ENCODE measurements around the gene STXBP1. TPM values are rescaled to one million over a fixed set of nuclear protein-coding genes. Genes with fewer than 3 reads are reported as not detected.

The STXBP1 gene
- total and polyA plus RNA-seq, 2 of the 8 experiments (the other 6 are each of a cell fraction or from before 2014, with no cell fraction given) = 11.5 to 60.9 TPM

DNA sequence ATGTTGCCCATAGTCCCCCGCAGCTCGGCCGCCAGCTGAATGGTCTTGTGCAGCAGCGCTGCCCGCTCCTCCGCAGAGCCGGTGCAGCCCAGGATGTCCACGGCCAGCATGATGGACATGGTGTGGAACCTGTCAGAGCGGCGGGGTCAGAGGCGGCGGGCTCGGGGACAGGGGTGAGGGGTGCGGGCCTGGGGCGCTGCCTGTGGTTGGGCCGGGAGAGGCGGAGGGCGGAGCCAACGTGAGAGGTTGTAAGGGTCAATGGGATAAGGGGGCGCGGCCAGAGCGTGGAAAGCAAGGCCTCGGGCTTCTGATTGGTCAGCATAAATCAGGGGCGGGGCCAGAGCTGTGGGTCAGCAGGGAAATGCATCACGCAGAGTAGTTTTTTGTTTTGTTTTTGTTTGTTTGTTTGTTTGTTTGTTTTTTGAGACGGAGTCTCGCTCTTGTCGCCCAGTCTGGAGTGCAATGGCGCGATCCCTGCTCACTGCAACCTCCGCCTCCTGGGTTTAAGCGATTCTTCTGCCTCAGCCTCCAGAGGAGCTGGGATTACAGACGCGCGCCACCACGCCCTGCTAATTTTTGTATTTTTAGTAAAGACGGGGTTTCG, 129.9 kb downstream of the STXBP1 start:
- POLR2A ChIA-PET (ENCODE audit: partially characterized antibody) = interaction anchor here (0.7 to 2.0 kb wide), 10 partner anchors 13 to 291 kb away, joined by 3 to 6 read pairs (median 4); partner anchors contain the start of genes CDK9, LRSAM1 and RPL12

More for the DNA sequence above, 129.9 kb downstream of the STXBP1 start:
- Histone ChIP-seq H2BK120ac (replicated peaks; ENCODE audit: low read depth, low read length) (no peak overlapping the region), H3K79me2 (ENCODE audit: control insufficient read depth in 1 of 2, insufficient read depth in 2 of 2, low read length in 2 of 2) (no peaks in the 10 kb centered on the region), H4K91ac (replicated peaks; ENCODE audit: insufficient read length, low read length) (no peak overlapping the region), H3K18ac (ENCODE audit: extremely low read depth, low read length) (no peak overlapping the region), H2BK5ac (ENCODE audit: low read depth, low read length) (no peak overlapping the region; the same call in 1 of the 2 replicates), H3K4me1 (replicated peaks in 1 of 4; ENCODE audit: control insufficient read depth in 3 of 4, insufficient read depth in 4 of 4, low read length in 3 of 4) (no peaks in the 10 kb centered on the region; a peak in 2 of 7 replicates), H3K14ac (ENCODE audit: insufficient read length) (no peak overlapping the region), H3K27ac (ENCODE audit: low read depth, low read length) (no peak overlapping the region), H3K27me3 (replicated peaks in 1 of 4; ENCODE audit: control insufficient read depth in 3 of 4, extremely low read depth in 1 of 4, insufficient read depth in 3 of 4, low read length in 3 of 4) (no peaks in the 10 kb centered on the region), H3K9me3 (ENCODE audit: insufficient read depth in 2 of 2, low read depth in 1 of 2, low read length in 1 of 2) (no peaks in the 10 kb centered on the region), H2BK15ac (ENCODE audit: low read length) (no peak overlapping the region), H4K5ac (ENCODE audit: insufficient read length, low read depth, low read length) (no peak overlapping the region), H3K79me1 (ENCODE audit: low read depth, low read length) (no peaks in the 10 kb centered on the region), H2BK20ac (ENCODE audit: low read length) (no peak overlapping the region), H3K9ac (replicated peaks in 1 of 4; ENCODE audit: extremely low read depth in 1 of 4, low read depth in 3 of 4, low read length in 3 of 4) (no peak overlapping the region), H3K4ac (replicated peaks; ENCODE audit: insufficient read length, low read depth, low read length) (no peak overlapping the region), H3K23ac (ENCODE audit: insufficient read length) (no peak overlapping the region), H4K8ac (ENCODE audit: extremely low read depth, insufficient read depth, low read length) (no peak overlapping the region), H2AK5ac (ENCODE audit: low read depth, low read length) (no peak overlapping the region), H3K56ac (replicated peaks; ENCODE audit: insufficient read length, low read depth, low read length) (no peak overlapping the region), H3K36me3 (ENCODE audit: control insufficient read depth in 2 of 4, insufficient read depth in 4 of 4, low read length in 3 of 4) (no peaks in the 10 kb centered on the region), H2AFZ (ENCODE audit: low read length) (no peak overlapping the region), H4K20me1 (replicated peaks in 1 of 2; ENCODE audit: control insufficient read depth in 1 of 2, insufficient read depth in 2 of 2, low read length in 2 of 2) (peaks cover 0 to 5% of the 10 kb centered on the region in 2 experiments), H3K4me2 (ENCODE audit: insufficient read depth in 1 of 2, low read depth in 2 of 2, low read length in 2 of 2) (peak overlapping the region; percentile 87 to 92), H2BK12ac (ENCODE audit: low read depth, low read length) (no peak overlapping the region), H3K4me3 (ENCODE audit: extremely low read depth in 1 of 4, insufficient read depth in 2 of 4, low read depth in 3 of 4, low read length in 4 of 4) (peak overlapping the region; percentile 32 to 67 (median 47)), H3K23me2 (ENCODE audit: low read depth, low read length) (peaks cover 7% of the 10 kb centered on the region; the same call in 1 of the 2 replicates)
- FAIRE-seq = peak; percentile 7
- WGBS, 2 experiments (ENCODE audit: extremely low coverage in 1 of 2, insufficient coverage in 1 of 2, insufficient read length in 1 of 2, insufficient replicate concordance in 2 of 2, low coverage in 1 of 2, low lambda C conversion rate in 2 of 2, missing lambda C conversion rate in 1 of 2) = 6% methylated on average over 31 of the region's 38 CpGs; no CpG with 5 or more reads in 1 of the 2 experiments
- CTCF ChIA-PET (ENCODE audit: partially characterized antibody) = interaction anchor here (0.5 to 7.3 kb wide), 10 partner anchors 7 to 1441 kb away, joined by 3 to 37 read pairs (median 4); partner anchors contain the start of genes CDK9 and TOR2A
- peak in 1 of 2 experiments; percentile 10; a peak in 1 of 4 replicates for TF ChIP-seq SIN3A (conservative IDR thresholded peaks at IDR 0.05 in 1 of 2, IDR thresholded peaks at IDR 0.05 in 1 of 2; ENCODE audit: low read depth in 1 of 2, low read length in 2 of 2)
- no peak for TF ChIP-seq SP2 (IDR thresholded peaks at IDR 0.05; ENCODE audit: low read length)
- TF ChIP-seq KDM4A (IDR thresholded peaks at IDR 0.05; ENCODE audit: low read depth, low read length, severe bottlenecking) = peak; percentile 14
- TF ChIP-seq SP1 (IDR thresholded peaks at IDR 0.05; ENCODE audit: low read depth, low read length) = peak; percentile 58; the same call in 1 of the 2 replicates
- TF ChIP-seq RBBP5 (IDR thresholded peaks at IDR 0.05; ENCODE audit: borderline replicate concordance, low read depth, low read length) = peak; percentile 43; the same call in 1 of the 2 replicates
- no peak for TF ChIP-seq CHD1 (IDR thresholded peaks at IDR 0.05; ENCODE audit: low read depth, low read length)
- peak; percentile 45 for TF ChIP-seq ASH2L (IDR thresholded peaks at IDR 0.05; ENCODE audit: low read length)
- DNase-seq (ENCODE audit: low read depth in 1 of 2, low spot score in 2 of 2) = peak; percentile 67 to 96
